Neural cell (in vitro differentiated cells): ENCODE results near the gene DHX58.

Experiments
- EP300 ChIP-seq: fragments of 450-650 bp; conservative IDR thresholded peaks from 2 replicates; pipeline ENCODE4 v1.6.1; 2014; ENCODE audit warnings: antibody characterized with exemption, mild to moderate bottlenecking, moderate library complexity; ENCODE audit not compliant: poor library complexity, severe bottlenecking
- EZH2 ChIP-seq: fragments of 200-600, 300-800 bp; shearing (Covaris generic), sonication (generic); IDR thresholded peaks from 2 replicates; pipeline ENCODE4 v1.6.1; 2014; ENCODE audit warnings: antibody characterized with exemption, low read length, borderline replicate concordance, mild to moderate bottlenecking; ENCODE audit not compliant: insufficient read depth, poor library complexity, severe bottlenecking
- MXI1 ChIP-seq: fragments of 450-650 bp; conservative IDR thresholded peaks from 2 replicates; pipeline ENCODE4 v1.6.1; 2014; ENCODE audit warnings: antibody characterized with exemption, mild to moderate bottlenecking; ENCODE audit not compliant: poor library complexity, severe bottlenecking
- POLR2AphosphoS5 ChIP-seq: IDR thresholded peaks from 2 replicates; pipeline ENCODE4 v1.6.1; 2012
- RAD21 ChIP-seq: fragments of 450-650 bp; conservative IDR thresholded peaks from 2 replicates; pipeline ENCODE4 v1.6.1; 2014; ENCODE audit warnings: antibody characterized with exemption, mild to moderate bottlenecking, moderate library complexity
- SMC3 ChIP-seq: fragments of 450-650 bp; conservative IDR thresholded peaks from 2 replicates; pipeline ENCODE4 v1.6.1; 2014; ENCODE audit warnings: antibody characterized with exemption, mild to moderate bottlenecking, moderate library complexity; ENCODE audit not compliant: poor library complexity
- TAF1 ChIP-seq: IDR thresholded peaks from 2 replicates; pipeline ENCODE4 v1.6.1; 2012; ENCODE audit warnings: low read depth
- TF ChIP-seq, protein P1 (sequence below): fragments of 450-650 bp; IDR thresholded peaks from 2 replicates; pipeline ENCODE4 v1.5.1; 2014; ENCODE audit warnings: antibody characterized with exemption, mild to moderate bottlenecking, moderate library complexity; ENCODE audit not compliant: poor library complexity, severe bottlenecking
- TF ChIP-seq, protein P2 (sequence below): IDR thresholded peaks from 2 replicates; pipeline ENCODE4 v1.6.1; 2012; ENCODE audit warnings: borderline replicate concordance

DNA sequence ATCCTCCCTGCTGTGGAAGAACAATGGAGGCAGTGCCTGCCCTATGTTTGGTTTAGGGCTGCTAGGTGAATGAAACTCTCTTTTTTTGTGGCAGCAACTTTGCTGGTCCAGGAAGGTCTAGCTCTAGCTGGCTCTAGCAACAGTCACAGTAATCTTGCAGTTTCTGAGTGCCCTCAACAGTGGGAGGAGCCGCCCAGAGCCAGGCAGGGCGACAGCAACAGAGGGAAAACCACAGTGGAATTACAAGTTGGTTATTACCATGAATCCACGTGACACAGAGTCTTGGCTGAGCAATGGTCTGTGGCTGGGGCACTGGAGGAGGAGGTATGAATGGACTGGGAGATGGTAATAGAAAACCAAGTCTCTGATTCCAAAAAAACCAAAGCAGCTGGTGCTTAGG, 20.4 kb upstream of the DHX58 start:
- TF ChIP-seq, protein P1, sequence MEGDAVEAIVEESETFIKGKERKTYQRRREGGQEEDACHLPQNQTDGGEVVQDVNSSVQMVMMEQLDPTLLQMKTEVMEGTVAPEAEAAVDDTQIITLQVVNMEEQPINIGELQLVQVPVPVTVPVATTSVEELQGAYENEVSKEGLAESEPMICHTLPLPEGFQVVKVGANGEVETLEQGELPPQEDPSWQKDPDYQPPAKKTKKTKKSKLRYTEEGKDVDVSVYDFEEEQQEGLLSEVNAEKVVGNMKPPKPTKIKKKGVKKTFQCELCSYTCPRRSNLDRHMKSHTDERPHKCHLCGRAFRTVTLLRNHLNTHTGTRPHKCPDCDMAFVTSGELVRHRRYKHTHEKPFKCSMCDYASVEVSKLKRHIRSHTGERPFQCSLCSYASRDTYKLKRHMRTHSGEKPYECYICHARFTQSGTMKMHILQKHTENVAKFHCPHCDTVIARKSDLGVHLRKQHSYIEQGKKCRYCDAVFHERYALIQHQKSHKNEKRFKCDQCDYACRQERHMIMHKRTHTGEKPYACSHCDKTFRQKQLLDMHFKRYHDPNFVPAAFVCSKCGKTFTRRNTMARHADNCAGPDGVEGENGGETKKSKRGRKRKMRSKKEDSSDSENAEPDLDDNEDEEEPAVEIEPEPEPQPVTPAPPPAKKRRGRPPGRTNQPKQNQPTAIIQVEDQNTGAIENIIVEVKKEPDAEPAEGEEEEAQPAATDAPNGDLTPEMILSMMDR: no peak
- TF ChIP-seq POLR2AphosphoS5: no peak
- no peak for TF ChIP-seq EZH2
- TF ChIP-seq, protein P2, sequence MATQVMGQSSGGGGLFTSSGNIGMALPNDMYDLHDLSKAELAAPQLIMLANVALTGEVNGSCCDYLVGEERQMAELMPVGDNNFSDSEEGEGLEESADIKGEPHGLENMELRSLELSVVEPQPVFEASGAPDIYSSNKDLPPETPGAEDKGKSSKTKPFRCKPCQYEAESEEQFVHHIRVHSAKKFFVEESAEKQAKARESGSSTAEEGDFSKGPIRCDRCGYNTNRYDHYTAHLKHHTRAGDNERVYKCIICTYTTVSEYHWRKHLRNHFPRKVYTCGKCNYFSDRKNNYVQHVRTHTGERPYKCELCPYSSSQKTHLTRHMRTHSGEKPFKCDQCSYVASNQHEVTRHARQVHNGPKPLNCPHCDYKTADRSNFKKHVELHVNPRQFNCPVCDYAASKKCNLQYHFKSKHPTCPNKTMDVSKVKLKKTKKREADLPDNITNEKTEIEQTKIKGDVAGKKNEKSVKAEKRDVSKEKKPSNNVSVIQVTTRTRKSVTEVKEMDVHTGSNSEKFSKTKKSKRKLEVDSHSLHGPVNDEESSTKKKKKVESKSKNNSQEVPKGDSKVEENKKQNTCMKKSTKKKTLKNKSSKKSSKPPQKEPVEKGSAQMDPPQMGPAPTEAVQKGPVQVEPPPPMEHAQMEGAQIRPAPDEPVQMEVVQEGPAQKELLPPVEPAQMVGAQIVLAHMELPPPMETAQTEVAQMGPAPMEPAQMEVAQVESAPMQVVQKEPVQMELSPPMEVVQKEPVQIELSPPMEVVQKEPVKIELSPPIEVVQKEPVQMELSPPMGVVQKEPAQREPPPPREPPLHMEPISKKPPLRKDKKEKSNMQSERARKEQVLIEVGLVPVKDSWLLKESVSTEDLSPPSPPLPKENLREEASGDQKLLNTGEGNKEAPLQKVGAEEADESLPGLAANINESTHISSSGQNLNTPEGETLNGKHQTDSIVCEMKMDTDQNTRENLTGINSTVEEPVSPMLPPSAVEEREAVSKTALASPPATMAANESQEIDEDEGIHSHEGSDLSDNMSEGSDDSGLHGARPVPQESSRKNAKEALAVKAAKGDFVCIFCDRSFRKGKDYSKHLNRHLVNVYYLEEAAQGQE: no peak
- no peak for TF ChIP-seq RAD21
- no peak for TF ChIP-seq TAF1
- TF ChIP-seq EP300: no peak
- TF ChIP-seq SMC3: no peak
- TF ChIP-seq MXI1: no peak
